SK-N-SH (cell line): ENCODE data around the gene SEMA3D. TPM values are rescaled to one million over a fixed set of nuclear protein-coding genes. Genes with fewer than 3 reads are reported as not detected.

Experiments
- CTCF ChIA-PET: fragments of 300-600, 350-600 bp; formaldehyde crosslinking; extraction: SDS; loops from one replicate; lab custom pipeline; 2021; lab: Yijun Ruan, JAX
- POLR2A ChIA-PET: fragments of 350-600 bp; sonication (Branson Sonifier 250); formaldehyde crosslinking; extraction: SDS; loops from one replicate; lab custom pipeline; 2020; ENCODE audit warnings: antibody characterized with exemption, inconsistent platforms; lab: Yijun Ruan, JAX
- DNase-seq: peaks from one replicate; pipeline ENCODE4 v3.0.0; 2012
- H2AFZ ChIP-seq: fragments of 200-600 bp; sonication (generic); 2 replicates; pipeline ENCODE4 v1.8.1; 2016; ENCODE audit warnings: antibody characterized with exemption, mild to moderate bottlenecking, low read depth
- H3F3A ChIP-seq: fragments of 200-600 bp; sonication (generic); replicated peaks from 2 replicates; pipeline ENCODE3; 2016; ENCODE audit warnings: antibody characterized with exemption, mild to moderate bottlenecking; ENCODE audit not compliant: insufficient read depth
- H3K27ac ChIP-seq, 2 experiments: fragments of 200-500 bp in 1 of 2; fragments of 200-600 bp in 1 of 2; sonication (Bioruptor generic) in 1 of 2; sonication (generic), shearing (Covaris generic) in 1 of 2; 2 replicates each; pipeline versions ENCODE4 v1.5.1 to v1.6.1; 2014 to 2016; ENCODE audit warnings: low read depth in 2 of 2, inconsistent platforms in 1 of 2, low read length in 1 of 2, mild to moderate bottlenecking in 1 of 2, mixed read lengths in 1 of 2
- H3K27me3 ChIP-seq: fragments of 200-600 bp; sonication (generic), shearing (Covaris generic); 2 replicates; pipeline ENCODE4 v1.6.1; 2016; ENCODE audit warnings: mixed run types; ENCODE audit not compliant: insufficient read depth
- H3K36me3 ChIP-seq, 2 experiments: fragments of 200-500 bp in 1 of 2; fragments of 200-600 bp in 1 of 2; sonication (Bioruptor generic) in 1 of 2; sonication (generic) in 1 of 2; replicated peaks in 1 of 2; 2 replicates each; pipeline versions ENCODE3 to v1.5.1; 2014 to 2016; ENCODE audit warnings: low read length in 1 of 2, mild to moderate bottlenecking in 1 of 2; ENCODE audit not compliant: insufficient read depth in 2 of 2, control insufficient read depth in 1 of 2
- H3K4me1 ChIP-seq, 2 experiments: fragments of 200-500 bp in 1 of 2; fragments of 200-600 bp in 1 of 2; sonication (Bioruptor generic) in 1 of 2; sonication (generic), shearing (Covaris generic) in 1 of 2; 2 replicates each; pipeline versions ENCODE4 v1.5.1 to v1.6.1; 2014 to 2016; ENCODE audit warnings: low read depth in 1 of 2, low read length in 1 of 2, mixed run types in 1 of 2; ENCODE audit not compliant: insufficient read depth in 2 of 2, control insufficient read depth in 1 of 2
- H3K4me2 ChIP-seq: fragments of 200-600 bp; sonication (generic), shearing (Covaris generic); 2 replicates; pipeline ENCODE4 v1.6.1; 2017; ENCODE audit warnings: mixed run types
- H3K4me3 ChIP-seq, 2 experiments: fragments of 200-500 bp in 1 of 2; fragments of 200-600 bp in 1 of 2; sonication (Bioruptor generic) in 1 of 2; sonication (generic), shearing (Covaris generic) in 1 of 2; 2 replicates each; pipeline versions ENCODE4 v1.5.1 to v1.8.1; 2014 to 2016; ENCODE audit warnings: low read depth in 2 of 2, inconsistent platforms in 1 of 2, low read length in 1 of 2, mild to moderate bottlenecking in 1 of 2, mixed read lengths in 1 of 2, moderate library complexity in 1 of 2
- H3K79me2 ChIP-seq: fragments of 200-600 bp; sonication (generic); 2 replicates; pipeline ENCODE4 v1.8.1; 2017; ENCODE audit warnings: mild to moderate bottlenecking; ENCODE audit not compliant: insufficient read depth
- H3K9ac ChIP-seq: fragments of 200-600 bp; sonication (generic); 2 replicates; pipeline ENCODE4 v1.6.1; 2017; ENCODE audit warnings: mixed run types
- H3K9me2 ChIP-seq: fragments of 200-600 bp; sonication (generic); 2 replicates; pipeline ENCODE4 v1.6.1; 2017; ENCODE audit warnings: mixed run types
- H3K9me3 ChIP-seq: fragments of 200-600 bp; sonication (generic); 2 replicates; pipeline ENCODE4 v1.6.1; 2017; ENCODE audit warnings: mixed run types, mild to moderate bottlenecking, moderate library complexity
- H4K20me1 ChIP-seq: fragments of 200-600 bp; sonication (generic); 2 replicates; pipeline ENCODE4 v1.6.1; 2017; ENCODE audit warnings: mild to moderate bottlenecking, mixed run types; ENCODE audit not compliant: insufficient read depth
- CHD2 ChIP-seq: fragments of 150-350 bp; IDR thresholded peaks from 2 replicates; pipeline ENCODE4 v1.6.1; 2018; ENCODE audit warnings: low read length; ENCODE audit not compliant: partially characterized antibody
- GATA2 ChIP-seq: sonication (generic); formaldehyde crosslinking; IDR thresholded peaks from 2 replicates; pipeline ENCODE4 v1.5.0; 2020; ENCODE audit warnings: mild to moderate bottlenecking, missing genetic modification reagents
- IRF3 ChIP-seq: fragments of 150-350 bp; IDR thresholded peaks from 2 replicates; pipeline ENCODE4 v1.6.1; 2016; ENCODE audit warnings: mild to moderate bottlenecking, low read depth, low read length
- MAX ChIP-seq: IDR thresholded peaks from 2 replicates; pipeline ENCODE4 v1.4.0; 2012; ENCODE audit warnings: low read depth
- NFIC ChIP-seq: IDR thresholded peaks from 2 replicates; pipeline ENCODE4 v1.4.0; 2012; ENCODE audit warnings: borderline replicate concordance
- RFX5 ChIP-seq: IDR thresholded peaks from 2 replicates; pipeline ENCODE4 v1.6.1; 2012; ENCODE audit warnings: mild to moderate bottlenecking, improper control_type of control experiment, low read length
- RXRA ChIP-seq: IDR thresholded peaks from 2 replicates; pipeline ENCODE4 v1.4.0; 2012; ENCODE audit warnings: low read depth, mild to moderate bottlenecking, borderline replicate concordance
- SIN3A ChIP-seq: IDR thresholded peaks from 2 replicates; pipeline ENCODE4 v1.6.1; 2012; ENCODE audit warnings: low read depth, mild to moderate bottlenecking, low read length, moderate library complexity, borderline replicate concordance
- USF1 ChIP-seq: IDR thresholded peaks from 2 replicates; pipeline ENCODE4 v1.4.0; 2012; ENCODE audit warnings: low read depth, borderline replicate concordance
- USF2 ChIP-seq: fragments of 150-350 bp; IDR thresholded peaks from 2 replicates; pipeline ENCODE4 v1.6.1; 2017; ENCODE audit warnings: antibody characterized with exemption, low read length, low read depth, borderline replicate concordance
- ZBTB33 ChIP-seq: IDR thresholded peaks from 2 replicates; pipeline ENCODE4 v1.4.0; 2012; ENCODE audit warnings: low read depth, borderline replicate concordance
- WGBS: methylation state at CpG from one replicate; pipeline ENCODE4 v1.1.6; 2017; ENCODE audit warnings: low lambda C conversion rate; 5-methylcytosine and 5-hydroxymethylcytosine counted together
- polyA plus RNA-seq, 3 experiments: library from polyadenylated mRNA; depleted of rRNA; stranded (reverse); fragments of >200 nt; gene quantifications; 2 replicates each; pipeline ENCODE4 v1.2.3, GENCODE V29; 2012

The SEMA3D gene
- polyA plus RNA-seq, 1 of the 3 experiments (the other 2 are of a cell fraction) = 30.1 TPM

GRCh38 chr7:85091565-85091928 lies 95.3 kb downstream of the SEMA3D start:
- no peaks in the 10 kb centered on the region for H3K9me3 ChIP-seq
- WGBS = 90% methylated on average over 4 of the region's 4 CpGs

More at GRCh38 chr7:85091565-85091928, 95.3 kb downstream of the SEMA3D start:
- no peak for TF ChIP-seq RXRA
- no peak for TF ChIP-seq SIN3A
- no peak for TF ChIP-seq CHD2
- no peak for TF ChIP-seq IRF3
- TF ChIP-seq NFIC = no peak
- TF ChIP-seq USF2 = no peak
- TF ChIP-seq GATA2 = no peak
- no peak for TF ChIP-seq ZBTB33
- no peak for TF ChIP-seq MAX
- no peak for TF ChIP-seq RFX5
- no peak for TF ChIP-seq USF1
- H2AFZ ChIP-seq = no peak overlapping the region
- ChIA-PET CTCF (interaction anchor here (0.9 to 1.7 kb wide), 2 partner anchors 11 to 12 kb away, joined by 3 to 5 read pairs; no protein-coding TSS in a partner anchor), POLR2A (no interaction called here)
- no peak overlapping the region for H3K4me3 ChIP-seq
- H3K79me2 ChIP-seq = no peaks in the 10 kb centered on the region; the same call in 1 of the 2 replicates
- no peak overlapping the region for H3K4me2 ChIP-seq
- no peaks in the 10 kb centered on the region for H3K27me3 ChIP-seq
- no peaks in the 10 kb centered on the region for H4K20me1 ChIP-seq
- H3K9me2 ChIP-seq = no peaks in the 10 kb centered on the region
- H3F3A ChIP-seq = no peaks in the 10 kb centered on the region
- peaks cover 0 to 4% of the 10 kb centered on the region in 2 experiments for H3K36me3 ChIP-seq
- DNase-seq = no peak
- no peak overlapping the region for H3K27ac ChIP-seq
- no peak overlapping the region for H3K9ac ChIP-seq
- H3K4me1 ChIP-seq = peaks cover 0 to 4% of the 10 kb centered on the region in 2 experiments; a peak in 2 of 4 replicates
